GM19328 (cell line): Measurements from ENCODE around the gene C14orf180.

Source experiments
- ATAC-seq: cut with Tn5 transposase; IDR thresholded peaks from one replicate; pipeline ENCODE4 v1.9.1; 2021; ENCODE audit warnings: mild to moderate bottlenecking, moderate library complexity; ENCODE audit not compliant: unreplicated experiment

C14orf180 gene

DNA sequence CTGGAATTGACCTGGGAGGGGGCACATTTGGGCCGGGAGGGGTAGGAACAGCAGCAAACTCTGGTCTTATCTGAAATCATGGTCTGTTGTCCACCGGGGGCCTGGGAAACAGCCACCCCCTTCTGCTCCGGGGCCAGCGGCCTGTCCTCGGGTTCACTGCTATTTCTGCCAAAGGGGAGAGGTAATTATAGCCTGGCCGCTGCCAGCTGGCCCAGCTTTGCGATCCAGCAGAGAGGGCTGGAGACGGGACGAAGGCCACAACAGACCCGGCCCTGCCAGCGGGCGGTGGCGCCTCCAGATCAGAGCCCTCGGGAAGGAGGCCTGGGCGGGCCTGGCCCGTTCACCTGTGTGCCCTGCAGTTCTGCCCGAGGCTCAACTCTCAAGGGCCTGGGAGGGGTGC is at the start of gene C14orf180:
C14orf180 (plus strand) TSS at position 258 of the 400 bp plus-strand sequence. CDS start 6,667 bp downstream, outside the sequence.
- ATAC-seq = no peak

DNA sequence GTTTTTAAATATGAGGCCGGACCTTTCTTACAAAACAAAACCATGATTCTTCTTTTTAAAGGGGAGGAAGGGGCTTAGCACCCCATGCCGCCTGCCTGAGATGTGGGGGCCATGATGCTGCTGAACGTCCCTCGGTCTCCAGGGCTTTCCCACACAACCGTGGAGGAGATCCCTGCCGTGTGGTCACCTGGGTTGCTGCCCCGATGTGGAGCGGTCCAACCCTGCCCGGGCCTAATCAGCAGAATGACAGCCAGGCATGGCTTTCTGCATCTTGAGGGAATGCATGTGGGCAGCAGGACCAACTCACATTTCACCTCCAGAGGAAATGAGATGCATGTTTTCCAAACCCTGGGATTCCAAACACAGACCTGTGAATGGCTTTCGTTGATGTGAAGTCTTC is 48.9 kb upstream of the C14orf180 start:
- ATAC-seq = no peak

DNA sequence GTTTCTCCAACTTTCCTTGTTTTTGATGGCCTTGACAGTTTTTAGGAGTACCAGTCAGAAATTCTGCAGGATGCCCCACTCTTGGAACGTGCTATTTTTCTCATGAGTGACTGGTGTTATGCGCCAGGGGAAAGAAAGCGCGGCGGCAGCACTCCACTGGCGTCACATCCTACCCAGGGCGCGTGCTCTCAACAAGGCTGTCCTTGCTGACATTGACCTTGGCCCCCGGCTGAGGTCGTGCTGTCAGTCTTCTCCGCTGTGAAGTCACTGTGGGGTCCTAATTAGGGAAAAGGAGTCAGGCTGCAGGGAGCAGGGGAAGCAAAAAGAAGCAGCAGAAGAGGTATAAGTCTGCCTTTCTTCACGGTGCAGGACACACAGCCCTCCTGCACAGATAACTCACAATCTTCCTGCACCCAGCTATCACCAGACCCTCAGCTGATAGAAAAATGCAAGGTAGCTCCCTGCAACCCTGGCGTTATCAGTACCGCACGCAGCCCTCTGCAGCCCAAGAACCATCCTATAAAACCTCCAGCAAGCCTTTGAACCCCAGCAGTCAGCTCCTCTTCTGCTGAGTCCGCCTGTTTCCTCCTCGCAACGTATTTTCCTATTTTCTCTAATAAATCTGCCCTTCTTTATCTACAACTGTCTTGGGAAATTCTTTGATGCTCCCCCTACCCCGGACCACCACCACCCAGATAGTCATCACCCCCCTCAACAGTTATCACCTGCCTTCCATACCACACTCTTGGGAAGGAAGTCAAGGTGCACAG is 48.0 kb upstream of the C14orf180 start:
- ATAC-seq = no peak

DNA sequence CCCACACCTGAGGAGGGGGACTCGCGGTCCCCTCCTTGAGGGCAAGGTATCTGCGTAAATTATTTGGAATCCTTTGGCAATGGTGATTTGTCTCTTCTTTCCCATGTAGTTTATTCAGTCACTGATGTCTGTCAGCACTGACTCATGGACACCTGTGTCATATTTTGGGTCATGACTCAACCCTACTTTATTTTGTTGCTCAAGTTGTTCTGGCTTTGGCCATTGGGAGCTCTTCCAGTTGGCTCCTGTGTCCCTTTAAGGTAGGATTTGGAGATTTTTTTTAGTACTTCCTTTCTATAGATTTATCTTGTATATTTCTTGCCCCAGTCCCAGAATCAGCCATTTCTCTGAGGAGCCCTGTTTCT is 47.4 kb upstream of the C14orf180 start:
- ATAC-seq = no peak

DNA sequence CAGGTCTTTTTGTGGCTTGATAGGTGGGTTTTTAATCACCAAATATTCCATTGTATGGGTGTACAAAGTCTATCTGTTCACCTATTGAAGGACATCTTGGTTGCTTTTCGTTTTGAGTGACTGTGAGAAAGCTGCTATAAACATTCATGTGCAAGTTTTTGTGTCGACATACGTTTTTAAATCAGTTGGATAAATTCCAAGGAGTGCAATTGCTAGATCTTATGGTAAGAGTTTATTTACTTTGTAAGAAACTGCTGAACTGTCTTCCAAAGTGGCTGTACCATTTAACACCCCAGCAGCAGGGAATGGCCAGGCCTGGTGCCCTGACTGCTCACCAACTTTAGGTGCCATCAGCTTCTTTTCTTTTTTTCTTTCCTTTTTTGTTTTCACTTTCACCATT is 45.5 kb upstream of the C14orf180 start:
- no peak for ATAC-seq

DNA sequence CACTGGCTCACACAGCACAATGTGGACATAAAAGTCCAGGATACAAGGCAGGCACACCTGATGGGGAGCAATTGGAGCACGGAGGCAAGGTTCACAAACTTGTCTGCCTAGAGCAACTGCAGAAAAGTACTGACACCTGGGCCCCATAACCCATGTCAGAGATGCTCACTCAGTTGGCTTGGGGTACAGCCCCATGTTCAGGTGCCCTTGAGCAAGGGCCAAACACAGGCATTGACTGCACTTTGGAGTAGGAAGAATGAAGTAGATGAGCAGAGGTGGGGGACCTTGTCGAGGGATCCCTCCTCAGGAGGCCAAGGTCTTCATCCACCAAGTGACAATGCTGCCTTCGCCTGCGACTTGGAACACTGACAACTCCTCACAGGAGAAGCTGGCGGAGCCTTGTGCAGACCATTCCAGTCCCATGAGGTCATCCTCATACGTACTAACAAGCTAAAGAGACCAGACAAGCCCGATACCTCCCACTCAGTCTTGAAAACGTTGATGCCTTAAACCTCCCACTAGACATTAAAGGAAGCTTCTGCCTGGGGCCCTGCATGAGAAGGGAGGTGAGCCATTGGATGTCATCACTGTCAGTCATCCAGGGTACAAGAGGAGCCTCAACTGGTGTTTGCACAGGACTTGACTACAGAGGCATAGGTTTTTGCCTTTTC is 42.5 kb upstream of the C14orf180 start:
- ATAC-seq = no peak

DNA sequence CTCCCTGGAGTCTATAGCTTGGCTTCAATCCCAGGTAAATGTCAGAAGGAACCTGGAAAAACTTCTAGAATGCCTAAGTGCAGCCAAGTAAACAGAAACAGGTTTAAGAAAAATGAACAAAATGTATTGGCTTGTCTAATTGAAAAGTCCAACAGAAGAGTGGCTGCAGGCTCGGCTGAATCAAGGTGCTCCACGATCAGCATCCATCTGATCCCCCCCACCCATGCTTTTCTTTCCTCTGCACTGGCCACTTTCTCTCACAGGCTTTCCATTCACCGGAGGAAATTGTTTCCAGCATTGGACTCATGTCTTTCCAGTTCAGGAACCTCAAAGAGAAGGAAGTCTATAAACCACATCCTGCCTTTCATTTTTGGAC is 42.0 kb upstream of the C14orf180 start:
- no peak for ATAC-seq

DNA sequence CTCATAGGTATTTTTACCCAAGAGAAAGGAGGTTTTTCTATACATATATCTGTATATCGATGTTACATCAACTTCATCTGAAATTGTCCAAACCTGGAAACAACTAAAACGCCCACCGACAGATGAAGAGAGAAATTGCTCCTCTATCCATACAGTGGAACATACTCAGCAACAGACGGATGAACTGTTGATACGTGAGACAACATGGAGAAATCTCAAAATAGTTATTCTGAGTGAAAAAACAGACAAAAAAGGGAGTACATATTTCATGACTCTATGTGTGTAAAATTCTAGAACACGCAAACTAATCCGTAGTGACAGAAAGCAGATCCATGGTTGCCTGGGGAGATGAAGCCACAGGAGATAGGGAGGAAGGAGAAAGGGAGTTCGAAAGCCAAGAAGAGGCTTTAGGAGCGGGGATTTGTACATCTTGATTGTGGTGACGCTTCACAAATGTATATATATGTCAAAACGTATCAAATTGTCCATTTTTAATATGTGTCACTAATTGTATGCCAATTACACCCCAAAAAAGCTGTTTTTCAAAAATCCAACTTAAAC is 37.6 kb upstream of the C14orf180 start:
- no peak for ATAC-seq

DNA sequence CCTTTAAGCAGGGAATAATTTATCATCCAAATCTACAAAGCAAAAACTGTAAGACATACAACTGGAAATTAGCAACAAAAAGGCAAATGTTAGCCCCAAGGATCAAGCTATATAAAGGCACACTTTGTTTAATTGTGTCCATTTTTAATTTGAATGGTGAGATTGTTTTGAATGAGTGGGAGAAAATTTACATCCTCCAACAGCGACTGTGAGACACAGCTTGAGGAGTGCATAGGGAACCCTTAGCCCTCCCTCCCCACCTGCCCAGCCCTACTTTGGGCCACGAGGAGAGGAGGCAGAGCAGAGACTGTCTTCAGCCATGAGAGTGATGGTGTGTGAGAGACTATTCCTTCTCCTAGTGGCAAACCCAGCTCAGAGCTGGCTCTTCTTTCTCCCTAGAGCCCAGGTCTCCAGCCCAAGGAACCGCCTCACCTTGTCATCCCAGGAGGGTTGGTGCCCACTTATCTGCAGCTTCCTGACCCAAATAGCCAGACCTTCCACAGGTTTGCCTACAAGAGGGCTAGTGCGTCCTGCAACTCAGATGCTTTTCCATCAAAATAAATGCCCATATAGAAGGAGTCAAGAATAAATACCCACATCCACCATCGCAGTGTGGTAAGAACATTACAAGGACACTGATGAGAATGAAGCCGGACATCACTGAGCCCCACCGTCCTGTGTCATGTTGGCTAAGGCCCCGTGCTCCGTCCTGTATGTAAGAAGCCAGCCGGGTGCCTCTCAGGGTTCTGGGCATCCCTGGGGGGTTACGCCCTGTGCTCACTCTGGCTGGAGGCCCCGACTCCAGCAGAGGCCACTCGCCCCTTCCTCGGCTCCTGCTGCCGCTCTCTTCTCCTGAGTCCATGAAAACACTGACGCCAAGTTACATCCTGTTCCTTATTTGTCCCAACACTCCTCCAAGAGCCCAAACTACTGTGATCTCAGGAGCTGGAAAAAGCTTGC is 36.4 kb upstream of the C14orf180 start:
- ATAC-seq = no peak

DNA sequence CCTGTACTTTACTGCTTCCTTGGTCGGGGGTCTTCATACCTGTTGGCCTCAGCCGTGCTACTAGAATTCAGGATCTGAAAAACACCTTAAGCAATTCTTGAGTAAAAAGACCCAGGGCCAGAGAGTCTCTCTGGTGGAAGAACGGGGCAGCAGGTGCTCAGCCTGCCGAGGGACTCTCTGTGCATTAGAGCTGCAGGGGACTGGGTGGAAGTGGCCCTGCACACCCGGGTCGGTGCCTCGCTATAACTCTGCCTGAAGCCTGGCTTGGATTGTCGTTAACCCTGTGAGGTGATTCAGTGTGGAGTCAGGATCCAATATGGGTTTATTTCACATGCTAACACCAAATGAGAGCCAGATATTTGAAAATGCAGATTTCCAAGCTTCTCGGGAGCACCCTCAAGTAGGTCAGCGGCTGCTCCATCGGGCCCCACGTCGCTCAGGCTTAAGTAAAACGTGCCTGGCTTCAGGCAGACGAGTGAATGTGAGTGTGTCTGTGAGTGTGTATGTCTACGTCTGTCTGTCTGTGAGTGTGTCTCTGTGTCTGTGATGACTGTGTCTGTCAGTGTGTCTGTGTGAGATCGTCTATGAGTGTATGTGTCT is 35.1 kb upstream of the C14orf180 start:
- no peak for ATAC-seq

DNA sequence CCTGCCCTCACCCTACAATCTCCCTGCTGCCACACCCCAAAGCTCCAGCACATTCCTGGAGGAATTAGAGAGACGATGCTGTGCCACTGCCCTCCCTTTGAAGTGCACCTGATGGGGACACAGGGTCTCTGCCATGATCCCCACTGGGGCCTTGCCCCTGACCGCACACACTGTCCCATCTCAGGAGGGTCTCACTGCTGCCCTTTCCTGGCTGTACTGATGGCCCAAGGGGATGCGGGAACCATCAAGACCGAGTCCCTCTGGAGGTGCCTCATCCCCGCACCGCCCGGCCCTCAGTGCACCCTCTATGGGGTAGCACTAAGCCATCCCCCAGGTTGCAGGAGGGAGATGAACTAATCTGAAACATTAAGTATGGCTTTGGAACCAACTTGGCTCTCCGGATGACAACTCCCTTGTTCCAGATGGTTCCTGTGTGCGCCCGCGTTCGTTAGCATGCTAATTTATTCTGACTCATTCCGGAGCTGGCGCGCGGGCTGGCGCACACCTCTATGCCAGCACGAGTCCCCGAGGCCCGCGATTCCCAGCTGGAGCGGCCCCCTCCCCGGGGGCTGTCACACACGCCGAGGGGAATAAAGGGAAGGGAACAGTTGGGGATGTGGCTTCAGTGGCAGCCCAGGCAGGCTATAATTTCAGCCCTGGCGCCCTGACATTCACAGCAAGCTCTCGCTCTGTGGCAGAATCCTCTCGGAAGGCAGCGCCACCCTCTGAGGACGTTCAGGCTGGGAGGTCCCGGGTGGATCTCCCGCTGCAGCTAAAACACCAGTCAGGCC is 34.2 kb upstream of the C14orf180 start:
- no peak for ATAC-seq

DNA sequence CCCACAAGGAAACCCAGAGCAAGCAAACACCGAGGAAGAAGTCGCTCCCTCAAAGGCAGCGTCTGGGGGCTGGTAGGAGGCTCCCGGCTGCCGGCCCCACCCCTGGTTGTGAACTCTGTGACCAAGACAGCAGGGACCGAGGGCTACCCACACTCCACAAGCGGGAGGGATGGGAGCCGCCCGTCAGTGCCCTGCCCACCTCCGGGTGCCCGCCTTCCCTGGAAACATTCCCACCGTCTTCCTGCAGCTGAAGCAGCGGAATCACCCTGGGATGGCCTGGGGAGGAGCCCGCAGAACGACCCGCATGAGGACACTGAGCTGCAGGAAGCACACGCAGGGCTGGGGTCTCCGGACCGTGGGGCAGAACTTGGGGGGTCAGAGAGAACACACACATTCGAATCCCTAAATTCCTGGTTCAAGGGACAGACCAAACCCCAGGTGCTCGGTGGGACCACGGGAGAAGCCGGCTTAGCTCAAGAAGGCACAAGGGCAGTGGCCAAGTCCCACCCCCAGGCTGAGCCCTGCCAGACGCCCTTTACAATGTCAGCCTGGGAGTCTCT is 33.5 kb upstream of the C14orf180 start:
- ATAC-seq = no peak

DNA sequence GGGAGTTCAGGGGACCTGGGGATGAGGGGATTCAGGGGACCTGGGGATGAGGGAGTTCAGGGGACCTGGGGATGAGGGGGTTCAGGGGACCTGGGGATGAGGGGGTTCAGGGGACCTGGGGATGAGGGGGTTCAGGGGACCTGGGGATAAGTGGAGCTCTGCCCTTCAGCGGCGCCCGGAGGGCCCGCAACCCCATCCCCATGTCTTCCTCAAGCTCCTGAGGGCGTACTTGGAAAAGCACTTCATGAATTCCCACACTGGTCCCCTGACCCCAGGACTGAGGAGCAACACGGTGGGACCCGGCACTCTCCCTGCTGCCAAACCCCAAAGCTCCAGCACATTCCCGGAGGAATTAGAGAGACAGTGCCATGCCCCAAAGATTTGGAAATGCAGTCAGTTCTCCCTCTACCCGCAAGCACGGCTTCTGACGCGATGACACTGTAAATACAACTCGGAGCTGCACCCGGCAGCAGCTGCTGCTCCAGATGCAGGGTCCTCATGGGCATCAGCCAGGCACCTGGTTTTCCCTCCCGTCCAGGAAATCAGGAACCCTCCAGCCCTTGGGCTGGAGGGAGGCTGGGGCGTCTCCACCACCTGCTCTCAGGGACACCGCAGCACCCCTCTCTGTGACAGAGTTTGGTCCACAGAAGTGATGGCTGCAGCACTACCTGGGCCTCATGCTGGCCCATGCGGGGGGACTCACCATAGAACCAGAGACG is 32.8 kb upstream of the C14orf180 start:
- no peak for ATAC-seq

DNA sequence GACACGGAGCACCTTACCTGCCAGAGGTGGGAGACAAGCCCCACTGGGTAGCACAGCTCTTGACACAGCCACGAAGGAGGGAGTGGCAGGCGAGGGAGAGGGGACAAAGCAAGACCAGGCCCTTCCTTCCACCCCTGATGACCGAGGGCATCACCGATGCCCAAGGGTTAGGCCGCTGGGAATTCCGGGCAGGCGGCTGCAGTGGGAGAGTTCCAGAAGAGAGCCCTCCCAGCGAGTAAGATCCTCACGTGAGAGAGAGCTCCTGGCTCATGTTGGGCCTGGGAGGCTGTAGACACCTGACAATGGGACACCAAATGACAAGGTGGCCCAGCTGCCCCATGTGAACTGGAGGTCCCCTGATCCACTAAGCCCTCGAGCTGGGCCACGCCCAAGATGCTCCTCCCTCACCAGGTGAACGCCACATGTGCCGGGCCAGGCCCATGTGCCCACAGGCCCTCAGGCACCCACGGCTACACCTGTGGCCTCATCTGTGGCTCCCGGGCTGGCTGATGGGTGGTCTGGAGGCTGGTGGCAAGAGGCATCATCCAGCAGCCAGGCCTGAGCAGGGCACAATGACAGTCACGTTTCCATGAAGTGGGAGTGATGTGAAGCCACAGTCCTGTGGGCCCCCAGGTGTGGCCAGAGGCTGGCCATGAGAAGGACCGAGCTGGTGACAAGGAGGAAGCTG is 32.1 kb upstream of the C14orf180 start:
- ATAC-seq = no peak

DNA sequence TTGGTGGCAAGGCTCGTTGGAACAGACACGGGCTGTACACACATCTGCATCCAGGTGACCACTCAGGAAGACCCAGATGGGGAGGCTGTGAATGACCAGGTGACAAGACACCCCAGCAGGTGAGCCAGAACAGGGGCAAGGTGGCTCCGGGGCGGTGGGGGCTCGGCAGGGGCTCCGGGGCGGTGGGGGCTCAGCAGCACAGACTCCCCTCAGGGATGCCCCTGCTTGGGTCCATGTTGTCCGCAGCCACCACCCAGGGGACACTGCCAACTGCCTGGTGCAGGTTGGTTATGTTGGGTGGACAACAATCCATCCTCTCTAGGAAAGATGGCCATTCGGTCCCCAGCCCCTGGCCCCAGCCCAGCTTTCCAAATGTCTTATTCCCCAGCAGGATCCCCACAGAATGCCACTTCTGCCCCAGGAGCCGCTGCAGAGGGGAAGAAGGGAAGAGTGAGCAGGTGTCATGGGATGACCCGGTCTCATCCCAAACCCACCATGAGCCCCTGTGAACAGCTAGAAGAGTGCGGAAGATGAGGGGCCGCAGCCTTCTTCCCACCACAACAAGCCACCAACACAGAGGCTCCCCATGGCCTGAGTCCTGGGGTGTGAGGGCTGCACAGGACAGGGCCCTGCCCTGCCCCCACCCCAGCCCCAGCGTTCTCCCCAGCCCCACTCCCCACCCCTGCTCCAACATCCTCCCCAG is 31.4 kb upstream of the C14orf180 start:
- no peak for ATAC-seq

DNA sequence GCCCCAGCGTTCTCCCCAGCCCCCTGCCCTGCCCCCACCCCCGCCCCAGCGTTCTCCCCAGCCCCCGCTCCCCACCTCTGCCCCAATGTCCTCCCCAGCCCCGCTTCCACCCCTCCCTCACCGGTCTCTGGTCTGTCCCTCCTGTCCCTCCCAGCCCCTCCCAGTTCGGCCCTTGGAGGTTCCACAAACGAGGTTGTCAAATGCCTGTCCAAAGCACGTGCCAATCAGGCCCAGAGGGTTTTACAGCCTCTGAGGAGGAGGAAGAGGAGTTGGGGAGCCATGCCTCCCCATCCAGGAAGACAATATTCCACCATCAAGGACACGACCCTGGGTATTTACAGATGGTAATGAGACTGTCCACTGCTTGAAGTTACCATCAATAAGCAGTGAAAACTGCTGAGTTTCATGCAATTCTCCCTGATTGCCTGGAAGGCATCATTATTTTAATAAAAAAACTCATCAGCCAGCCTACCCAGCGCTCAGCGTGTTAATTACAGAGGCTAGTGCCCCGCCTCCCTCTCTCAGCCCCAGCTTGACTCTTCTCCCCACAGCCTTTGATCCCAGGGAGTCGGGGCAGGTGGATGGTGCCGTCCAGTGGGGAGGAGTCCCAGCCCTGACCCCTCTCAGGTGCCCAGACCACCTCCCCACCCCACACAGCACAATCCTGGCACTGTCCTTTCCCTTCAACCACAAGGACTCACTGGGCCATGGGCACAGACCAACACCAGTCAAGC is 30.6 kb upstream of the C14orf180 start:
- no peak for ATAC-seq
